Activated CD4-positive, alpha-beta memory T cell treated with anti-CD3 and anti-CD28 coated beads for 36 hours (primary cell): ENCODE results near the gene GALM. TPM values are rescaled to one million over a fixed set of nuclear protein-coding genes. Genes with fewer than 3 reads are reported as not detected.

Experiments used
- CTCF ChIA-PET: fragments of 350-600 bp; sonication (Branson Sonifier 250); formaldehyde crosslinking; loops from one replicate; lab custom pipeline; 2021; ENCODE audit warnings: antibody characterized with exemption, inconsistent platforms; lab: Charles Lee
- POLR2A ChIA-PET: fragments of 350-600 bp; sonication (Branson Sonifier 250); formaldehyde crosslinking; loops from one replicate; lab custom pipeline; 2021; ENCODE audit warnings: antibody characterized with exemption; lab: Charles Lee
- DNase-seq: peaks from one replicate; pipeline ENCODE4 v3.0.0-alpha.2; 2020
- H3K27ac Mint-ChIP-seq: one replicate; pipeline ENCODE4 v1.8.0; 2021; ENCODE audit warnings: mixed read lengths
- H3K27me3 Mint-ChIP-seq: one replicate; pipeline ENCODE4 v1.8.0; 2021; ENCODE audit warnings: mixed read lengths
- H3K36me3 Mint-ChIP-seq: one replicate; pipeline ENCODE4 v1.8.0; 2021; ENCODE audit warnings: mixed read lengths
- H3K4me1 Mint-ChIP-seq: one replicate; pipeline ENCODE4 v1.8.0; 2021; ENCODE audit warnings: low read depth, mixed read lengths
- H3K4me3 Mint-ChIP-seq: one replicate; pipeline ENCODE4 v1.8.0; 2021; ENCODE audit warnings: mild to moderate bottlenecking, mixed read lengths
- H3K9me3 Mint-ChIP-seq: one replicate; pipeline ENCODE4 v1.8.0; 2021; ENCODE audit warnings: mixed read lengths
- intact Hi-C: fragments of 100-400 bp; cut with micrococcal nuclease; formaldehyde crosslinking; loops from one replicate; pipeline ENCODE4 v1.15.1; 2023
- total RNA-seq, 2 experiments: library from RNA; stranded (reverse); gene quantifications; one replicate each; pipeline ENCODE4 v1.2.3, GENCODE V29; 2021

Gene GALM
- total RNA-seq, 2 experiments from 2014 or later = 90.2 to 95.3 TPM

DNA sequence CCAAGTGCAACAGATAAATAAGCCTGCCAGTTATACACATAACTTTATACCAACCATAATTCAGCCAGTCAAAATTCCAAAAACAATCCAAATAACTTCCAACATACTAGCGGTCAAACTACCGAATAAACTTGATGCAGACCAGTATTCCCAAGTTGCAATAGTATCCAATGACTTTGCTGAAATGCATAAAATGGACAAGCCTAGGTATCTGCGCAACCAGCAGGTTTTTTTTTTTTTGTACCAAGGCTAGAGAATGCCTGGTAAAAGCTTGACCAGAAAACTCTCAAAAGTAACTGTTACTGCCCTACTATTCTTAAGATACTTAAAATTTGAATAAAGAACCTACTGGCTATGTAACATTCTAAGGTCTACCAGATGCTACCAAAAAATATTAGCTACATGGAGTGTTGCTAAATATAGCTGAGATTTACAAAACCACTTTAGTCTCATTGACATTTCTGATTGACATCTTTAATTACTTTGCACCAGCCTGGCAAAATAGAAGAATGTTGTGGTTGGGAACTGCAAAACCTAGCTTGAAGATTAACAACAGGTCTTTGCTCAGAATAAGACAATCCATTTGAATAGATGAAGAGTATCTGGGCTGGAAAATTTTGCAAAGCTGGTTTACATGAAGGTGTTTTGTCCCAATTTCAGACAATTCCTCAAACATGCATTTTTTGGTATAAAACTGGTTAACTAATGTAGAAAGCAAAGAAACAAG lies 77.9 kb downstream of the GALM start:
- intact Hi-C loops = loop anchor here (1.0 to 5.0 kb wide), 4 partner anchors 16 to 483 kb away; partner anchors contain the start of gene ATL2
- Mint-ChIP-seq H3K27ac (peak overlapping the region; percentile 100), H3K36me3 (peaks cover 68% of the 10 kb centered on the region), H3K4me3 (no peak overlapping the region), H3K27me3 (no peaks in the 10 kb centered on the region), H3K9me3 (no peaks in the 10 kb centered on the region), H3K4me1 (peaks cover 80% of the 10 kb centered on the region)
- CTCF ChIA-PET = interaction anchor here (0.6 to 8.2 kb wide), 17 partner anchors 9 to 866 kb away, joined by 3 to 93 read pairs (median 5); no protein-coding TSS in a partner anchor
- DNase-seq = no peak
- POLR2A ChIA-PET = interaction anchor here (0.5 to 14.5 kb wide), 13 partner anchors 10 to 210 kb away, joined by 3 to 483 read pairs (median 5); partner anchors contain the start of gene HNRNPLL

DNA sequence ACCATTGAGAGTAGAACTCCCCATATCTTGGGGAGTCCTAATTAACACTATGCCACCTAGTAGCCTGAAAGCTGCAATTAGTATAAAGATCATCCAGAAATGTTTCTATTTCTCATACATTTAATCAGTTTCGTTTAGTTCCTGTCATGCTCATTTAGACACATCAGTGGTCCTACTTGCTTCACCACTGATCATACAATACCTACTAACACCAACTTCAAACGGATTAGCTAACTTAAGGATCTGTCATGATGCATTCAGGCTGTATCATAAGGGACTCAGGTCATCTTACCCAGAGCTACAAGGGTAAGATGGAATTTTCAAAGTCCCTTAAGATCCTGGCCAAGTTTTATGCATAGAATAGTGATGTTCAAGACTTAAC lies 78.5 kb downstream of the GALM start:
- DNase-seq = no peak
- CTCF ChIA-PET = interaction anchor here (0.6 to 8.2 kb wide), 18 partner anchors 10 to 867 kb away, joined by 3 to 93 read pairs (median 5); no protein-coding TSS in a partner anchor
- POLR2A ChIA-PET = interaction anchor here (0.7 to 14.5 kb wide), 9 partner anchors 9 to 210 kb away, joined by 3 to 483 read pairs (median 5); partner anchors contain the start of gene HNRNPLL
- intact Hi-C loops = loop anchor here (1.0 to 5.0 kb wide), 4 partner anchors 16 to 483 kb away; partner anchors contain the start of gene ATL2
- H3K4me3 Mint-ChIP-seq = no peak overlapping the region
- peaks cover 70% of the 10 kb centered on the region for H3K36me3 Mint-ChIP-seq
- H3K9me3 Mint-ChIP-seq = no peaks in the 10 kb centered on the region
- peaks cover 78% of the 10 kb centered on the region for H3K4me1 Mint-ChIP-seq
- no peaks in the 10 kb centered on the region for H3K27me3 Mint-ChIP-seq
- H3K27ac Mint-ChIP-seq = peak overlapping the region; percentile 100

GRCh38 chr2:38745267-38745666 lies 79.4 kb downstream of the GALM start:
- intact Hi-C loops = no loop called here

GRCh38 chr2:38747007-38747424 lies 81.1 kb downstream of the GALM start:
- intact Hi-C loops = no loop called here
- ChIA-PET POLR2A (interaction anchor here (1.0 to 14.5 kb wide), 5 partner anchors 80 to 181 kb away, joined by 3 to 483 read pairs (median 6); partner anchors contain the start of gene HNRNPLL), CTCF (interaction anchor here (0.8 to 1.8 kb wide), 3 partner anchors 148 to 168 kb away, joined by 3 to 5 read pairs (median 5); no protein-coding TSS in a partner anchor)
- H3K4me3 Mint-ChIP-seq = peak overlapping the region; percentile 95
- no peak for DNase-seq
- H3K9me3 Mint-ChIP-seq = peaks cover 3% of the 10 kb centered on the region
- H3K27ac Mint-ChIP-seq = peak overlapping the region; percentile 100
- H3K4me1 Mint-ChIP-seq = peaks cover 75% of the 10 kb centered on the region
- peaks cover 6% of the 10 kb centered on the region for H3K27me3 Mint-ChIP-seq
- peaks cover 80% of the 10 kb centered on the region for H3K36me3 Mint-ChIP-seq

More at GRCh38 chr2:38745267-38745666, 79.4 kb downstream of the GALM start:
- Mint-ChIP-seq H3K4me1 (peaks cover 78% of the 10 kb centered on the region), H3K36me3 (peaks cover 75% of the 10 kb centered on the region), H3K9me3 (no peaks in the 10 kb centered on the region), H3K4me3 (peak overlapping the region; percentile 32), H3K27me3 (no peaks in the 10 kb centered on the region), H3K27ac (peak overlapping the region; percentile 100)
- ChIA-PET POLR2A (interaction anchor here (0.9 to 14.5 kb wide), 5 partner anchors 7 to 163 kb away, joined by 3 to 483 read pairs (median 4); partner anchors contain the start of gene HNRNPLL), CTCF (interaction anchor here (1.1 to 8.2 kb wide), 5 partner anchors 11 to 210 kb away, joined by 3 to 93 read pairs (median 11); no protein-coding TSS in a partner anchor)
- DNase-seq = no peak

- intact Hi-C loops = no loop called here
- ChIA-PET POLR2A (interaction anchor here (1.1 to 14.5 kb wide), 5 partner anchors 23 to 372 kb away, joined by 3 to 483 read pairs (median 5); partner anchors contain the start of gene HNRNPLL), CTCF (interaction anchor here (1.2 to 1.8 kb wide), 3 partner anchors 149 to 166 kb away, joined by 5 read pairs; no protein-coding TSS in a partner anchor)
- Mint-ChIP-seq H3K4me1 (peaks cover 74% of the 10 kb centered on the region), H3K27me3 (peaks cover 6% of the 10 kb centered on the region), H3K36me3 (peaks cover 75% of the 10 kb centered on the region), H3K9me3 (peaks cover 3% of the 10 kb centered on the region), H3K4me3 (peak overlapping the region; percentile 95), H3K27ac (peak overlapping the region; percentile 100)
- DNase-seq = no peak
Observed at GRCh38 chr2:38747819-38748218, 81.9 kb downstream of the GALM start.

GRCh38 chr2:38748391-38748790 lies 82.5 kb downstream of the GALM start:
- POLR2A ChIA-PET = interaction anchor here (0.5 to 14.5 kb wide), 7 partner anchors 23 to 371 kb away, joined by 3 to 483 read pairs (median 5); partner anchors contain the start of gene HNRNPLL
- no peak for DNase-seq
- H3K4me3 Mint-ChIP-seq = peak overlapping the region; percentile 95
- H3K9me3 Mint-ChIP-seq = peaks cover 3% of the 10 kb centered on the region
- H3K27me3 Mint-ChIP-seq = peaks cover 6% of the 10 kb centered on the region
- H3K4me1 Mint-ChIP-seq = peaks cover 74% of the 10 kb centered on the region
- peak overlapping the region; percentile 100 for H3K27ac Mint-ChIP-seq
- CTCF ChIA-PET = interaction anchor here (1.2 to 1.8 kb wide), 3 partner anchors 145 to 167 kb away, joined by 5 read pairs; no protein-coding TSS in a partner anchor
- H3K36me3 Mint-ChIP-seq = peaks cover 75% of the 10 kb centered on the region
- intact Hi-C loops = no loop called here

- peak; percentile 52 for DNase-seq
- Mint-ChIP-seq H3K4me3 (peak overlapping the region; percentile 95), H3K27ac (peak overlapping the region; percentile 100), H3K36me3 (peaks cover 69% of the 10 kb centered on the region), H3K4me1 (peaks cover 72% of the 10 kb centered on the region), H3K27me3 (peaks cover 6% of the 10 kb centered on the region), H3K9me3 (peaks cover 3% of the 10 kb centered on the region)
- intact Hi-C loops = no loop called here
- ChIA-PET CTCF (interaction anchor here (1.2 kb wide), 2 partner anchors 146 to 167 kb away, joined by 5 read pairs; no protein-coding TSS in a partner anchor), POLR2A (interaction anchor here (1.0 to 14.5 kb wide), 6 partner anchors 24 to 372 kb away, joined by 3 to 483 read pairs (median 12); partner anchors contain the start of gene HNRNPLL)
Observed at GRCh38 chr2:38748943-38749804, 83.3 kb downstream of the GALM start.

DNA sequence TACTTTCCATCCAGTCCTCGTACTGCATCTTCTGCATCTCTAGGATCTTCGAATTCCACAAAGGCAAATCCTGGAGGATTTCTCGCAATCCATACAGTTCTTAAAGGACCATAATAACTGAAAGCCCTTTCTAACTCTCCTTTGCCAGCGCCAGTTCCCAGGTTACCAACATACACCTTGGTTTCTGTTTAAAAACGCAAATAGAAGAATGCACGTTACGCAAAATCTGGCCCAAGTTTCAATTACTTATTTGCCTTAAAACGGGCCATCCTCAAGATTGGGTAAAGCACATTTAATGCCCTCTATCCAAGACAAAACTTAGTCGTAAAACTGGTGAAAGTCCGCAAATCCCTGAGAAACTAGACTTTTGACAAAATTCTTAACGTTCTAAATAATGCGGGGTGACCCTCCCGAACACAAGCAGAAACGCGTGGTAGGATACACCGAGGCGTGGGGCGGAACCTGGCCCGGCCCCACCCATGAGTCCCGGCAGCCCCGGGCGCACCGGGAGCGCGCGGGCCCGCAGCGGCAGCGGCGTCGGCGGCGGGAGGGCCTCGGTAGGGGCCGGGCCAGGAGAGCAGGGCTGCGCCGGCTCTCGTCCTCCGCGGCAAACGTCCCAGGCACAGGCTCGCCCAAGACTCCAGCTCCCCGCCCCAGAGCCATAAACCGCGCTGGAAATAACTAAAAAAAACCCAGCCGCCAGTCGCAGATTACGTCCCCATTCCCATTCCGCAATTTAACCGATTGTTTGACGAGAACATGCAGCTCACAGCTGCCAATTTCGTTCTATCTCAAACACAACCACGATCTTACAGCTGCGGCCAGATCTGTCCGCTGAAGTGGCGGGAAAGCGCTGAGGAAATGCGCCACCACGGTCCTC lies 84.3 kb downstream of the GALM start:
- intact Hi-C loops = loop anchor here (5.0 kb wide), 1 partner anchor 372 kb away; the partner anchor contains the start of gene SOS1
- ChIA-PET POLR2A (interaction anchor here (0.5 to 14.5 kb wide), 30 partner anchors 9 to 374 kb away, joined by 3 to 483 read pairs (median 6); partner anchors contain the start of genes ATL2, GALM, GEMIN6 and HNRNPLL), CTCF (interaction anchor here (1.0 to 1.3 kb wide), 3 partner anchors 9 to 148 kb away, joined by 4 to 5 read pairs (median 5); partner anchors contain the start of gene HNRNPLL)
- peak overlapping the region; percentile 95 for H3K4me3 Mint-ChIP-seq
- H3K27ac Mint-ChIP-seq = peak overlapping the region; percentile 100
- DNase-seq = peak; percentile 69
- H3K36me3 Mint-ChIP-seq = peaks cover 58% of the 10 kb centered on the region
- peaks cover 3% of the 10 kb centered on the region for H3K9me3 Mint-ChIP-seq
- H3K4me1 Mint-ChIP-seq = peaks cover 61% of the 10 kb centered on the region
- peaks cover 6% of the 10 kb centered on the region for H3K27me3 Mint-ChIP-seq

GRCh38 chr2:38750891-38751595 lies 85.1 kb downstream of the GALM start, which contains the start of gene SRSF7:
Gene SRSF7, minus strand, starts transcription at chr2:38751361. Its CDS starts 105 bp downstream, at chr2:38751256.
- CTCF ChIA-PET = interaction anchor here (1.0 to 1.3 kb wide), 3 partner anchors 9 to 149 kb away, joined by 4 to 5 read pairs (median 5); partner anchors contain the start of gene HNRNPLL
- Mint-ChIP-seq H3K27me3 (peaks cover 6% of the 10 kb centered on the region), H3K4me3 (peak within 1 kb of the TSS; percentile 95), H3K4me1 (peaks cover 53% of the 10 kb centered on the region), H3K9me3 (peaks cover 3% of the 10 kb centered on the region), H3K27ac (peak within 1 kb of the TSS; percentile 100), H3K36me3 (peaks cover 50% of the 10 kb centered on the region)
- peak; percentile 98 for DNase-seq
- intact Hi-C loops = loop anchor here (1.0 to 5.0 kb wide), 4 partner anchors 27 to 1667 kb away; partner anchors contain the start of genes GEMIN6, GPATCH11, HEATR5B and SOS1
- POLR2A ChIA-PET = interaction anchor here (0.6 to 14.5 kb wide), 48 partner anchors 10 to 435 kb away, joined by 3 to 483 read pairs (median 4); partner anchors contain the start of genes ATL2, DHX57, GALM and GEMIN6
